ENCODE results near the gene IGF2R.
"Not testable (repeated sequence)": the region's sequence is repeated elsewhere in the genome, so short reads cannot be mapped to it uniquely, and the experiment has no call there.

IGF2R gene

DNA sequence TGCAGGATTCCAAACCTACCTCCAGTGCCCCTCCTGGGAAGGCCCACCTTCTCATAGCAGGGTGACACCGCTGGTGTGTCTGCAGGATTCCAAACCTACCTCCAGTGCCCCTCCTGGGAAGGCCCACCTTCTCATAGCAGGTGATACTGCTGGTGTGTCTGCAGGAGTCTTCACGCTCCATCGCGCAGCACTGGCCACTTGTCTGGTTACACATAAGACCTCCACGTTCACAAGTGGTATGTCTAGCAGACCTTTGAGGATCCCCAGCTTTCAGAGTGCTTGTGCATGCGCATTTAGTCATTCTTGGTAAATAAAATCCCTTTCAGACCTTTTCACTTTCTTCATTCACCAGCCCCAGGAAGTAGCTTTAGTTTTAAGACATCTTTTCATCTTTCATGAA lies 123.3 kb downstream of the IGF2R start:
- Mint-ChIP-seq H3K27ac (peak overlapping the region in 1 of 2 donors; percentile 81), H3K36me3 (ENCODE audit: insufficient read depth) (peaks cover 76% of the 10 kb centered on the region)
- H3K4me1 Mint-ChIP-seq (ENCODE audit: low read depth in 2 of 2); H3K9me3 Mint-ChIP-seq; ATAC-seq (replicated peaks); H3K27me3 Mint-ChIP-seq; H3K4me3 Mint-ChIP-seq; DNase-seq: not testable (repeated sequence)

DNA sequence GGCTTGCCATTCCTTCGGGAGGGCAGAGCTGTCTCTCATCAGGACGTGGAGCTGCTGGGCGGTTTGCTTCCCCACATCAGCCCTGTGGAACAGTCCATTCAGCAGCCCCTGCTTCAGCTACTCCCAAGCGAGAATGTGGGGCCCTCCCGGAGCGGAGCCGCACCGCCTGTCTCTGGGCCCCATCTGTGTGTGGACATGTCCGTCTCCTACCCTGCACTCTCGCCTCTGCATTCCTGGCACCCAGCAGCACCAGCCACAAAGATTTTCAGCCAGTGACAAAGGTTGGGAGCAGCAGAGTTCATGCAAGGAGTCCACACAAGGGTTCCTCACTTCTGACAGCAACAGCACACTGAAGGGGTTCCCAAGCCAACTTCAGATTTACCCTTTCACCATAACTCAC lies 123.7 kb downstream of the IGF2R start:
- Mint-ChIP-seq H3K4me1 (ENCODE audit: low read depth in 2 of 2) (peaks cover 2 to 5% of the 10 kb centered on the region in 2 donors), H3K27ac (peak overlapping the region in 1 of 2 donors; percentile 81), H3K9me3 (no peaks in the 10 kb centered on the region), H3K27me3 (no peaks in the 10 kb centered on the region), H3K36me3 (ENCODE audit: insufficient read depth) (peaks cover 77% of the 10 kb centered on the region), H3K4me3 (no peak overlapping the region)
- ATAC-seq (replicated peaks): no peak
- no peak for DNase-seq

DNA sequence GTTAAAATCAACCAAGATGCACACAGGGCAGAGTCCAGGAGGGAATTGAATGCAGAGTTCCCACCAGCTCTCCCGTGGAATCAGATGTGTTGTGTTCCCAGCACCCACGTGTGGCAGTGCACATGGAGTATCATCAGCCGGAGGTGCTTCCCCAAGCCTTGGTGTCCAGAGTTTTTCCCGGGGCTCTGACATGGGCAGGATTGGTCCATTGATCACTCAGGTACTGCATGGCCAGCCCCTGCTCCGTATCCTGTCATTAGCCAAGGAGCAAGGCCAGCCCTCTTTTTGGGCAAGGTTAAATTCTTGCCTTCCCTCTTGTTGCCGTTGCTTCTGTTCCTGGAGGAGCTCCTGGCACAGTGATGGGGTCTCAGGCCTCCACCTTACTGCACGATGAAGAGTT lies 124.2 kb downstream of the IGF2R start:
- H3K36me3 Mint-ChIP-seq (ENCODE audit: insufficient read depth): peaks cover 78% of the 10 kb centered on the region
- no peak overlapping the region for H3K4me3 Mint-ChIP-seq
- H3K27ac Mint-ChIP-seq: peak overlapping the region in 1 of 2 donors; percentile 12
- ATAC-seq (replicated peaks) (no peak), DNase-seq (no peak)
- H3K4me1 Mint-ChIP-seq (ENCODE audit: low read depth in 2 of 2): peaks cover 3 to 5% of the 10 kb centered on the region in 2 donors
- H3K27me3 Mint-ChIP-seq: no peaks in the 10 kb centered on the region
- no peaks in the 10 kb centered on the region for H3K9me3 Mint-ChIP-seq

DNA sequence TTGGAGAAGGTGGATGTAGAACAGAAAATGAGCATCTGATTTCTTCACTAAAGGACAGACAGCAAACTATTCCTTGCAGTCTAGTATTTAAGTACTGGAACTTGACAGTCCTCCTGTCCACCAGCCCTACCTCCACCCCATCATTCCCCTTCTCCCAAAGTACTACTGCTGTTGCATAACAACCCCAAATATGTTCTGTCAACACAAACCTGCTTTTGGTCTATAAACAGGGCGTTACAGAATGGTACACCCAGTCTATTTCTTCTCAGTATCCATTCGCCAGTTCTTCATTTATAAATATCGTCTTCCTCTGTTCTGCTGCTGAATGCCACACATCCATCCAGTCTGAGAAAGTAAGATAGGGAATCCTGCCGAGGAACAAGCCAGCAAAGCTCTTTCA lies 125.1 kb downstream of the IGF2R start:
- Mint-ChIP-seq H3K9me3 (no peaks in the 10 kb centered on the region), H3K27ac (no peak overlapping the region), H3K36me3 (ENCODE audit: insufficient read depth) (peaks cover 80% of the 10 kb centered on the region), H3K27me3 (no peaks in the 10 kb centered on the region), H3K4me1 (ENCODE audit: low read depth in 2 of 2) (peaks cover 5% of the 10 kb centered on the region in 2 donors), H3K4me3 (no peak overlapping the region)
- no peak for DNase-seq
- ATAC-seq (replicated peaks): no peak

DNA sequence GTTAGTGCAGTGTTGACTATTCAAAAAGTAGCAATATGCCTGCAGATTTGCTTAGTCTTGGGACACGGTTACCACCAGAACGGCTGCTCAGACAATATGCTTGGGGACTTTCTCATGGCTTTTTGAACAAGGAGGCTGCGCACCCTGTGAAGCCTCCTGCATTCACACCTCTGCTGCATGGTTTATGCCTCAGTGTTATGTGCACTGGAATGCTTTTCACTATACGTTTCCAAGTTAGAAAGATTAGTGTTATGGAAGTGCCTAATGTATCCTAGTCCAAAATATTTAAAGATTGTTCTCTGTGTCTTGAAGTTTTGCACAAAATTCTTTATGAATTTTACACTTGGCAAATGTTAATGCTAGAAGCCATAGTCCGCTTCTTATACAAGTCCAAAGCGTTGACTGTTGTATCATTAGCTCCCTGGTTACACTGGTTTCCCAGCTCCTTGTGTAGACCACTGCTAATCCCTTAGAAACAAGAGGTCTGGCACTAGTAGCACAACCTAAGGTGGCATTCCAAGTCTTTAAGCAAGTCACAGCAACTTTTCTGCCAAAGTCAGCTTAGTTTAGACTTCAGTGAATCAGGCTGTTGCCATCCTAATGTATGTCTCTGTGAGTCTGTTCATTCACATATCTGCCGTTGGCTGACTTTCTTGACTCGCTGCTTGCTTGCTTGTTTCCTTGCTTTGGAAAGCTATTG lies 126.4 kb downstream of the IGF2R start:
- H3K27me3 Mint-ChIP-seq: no peaks in the 10 kb centered on the region
- no peak for DNase-seq

DNA sequence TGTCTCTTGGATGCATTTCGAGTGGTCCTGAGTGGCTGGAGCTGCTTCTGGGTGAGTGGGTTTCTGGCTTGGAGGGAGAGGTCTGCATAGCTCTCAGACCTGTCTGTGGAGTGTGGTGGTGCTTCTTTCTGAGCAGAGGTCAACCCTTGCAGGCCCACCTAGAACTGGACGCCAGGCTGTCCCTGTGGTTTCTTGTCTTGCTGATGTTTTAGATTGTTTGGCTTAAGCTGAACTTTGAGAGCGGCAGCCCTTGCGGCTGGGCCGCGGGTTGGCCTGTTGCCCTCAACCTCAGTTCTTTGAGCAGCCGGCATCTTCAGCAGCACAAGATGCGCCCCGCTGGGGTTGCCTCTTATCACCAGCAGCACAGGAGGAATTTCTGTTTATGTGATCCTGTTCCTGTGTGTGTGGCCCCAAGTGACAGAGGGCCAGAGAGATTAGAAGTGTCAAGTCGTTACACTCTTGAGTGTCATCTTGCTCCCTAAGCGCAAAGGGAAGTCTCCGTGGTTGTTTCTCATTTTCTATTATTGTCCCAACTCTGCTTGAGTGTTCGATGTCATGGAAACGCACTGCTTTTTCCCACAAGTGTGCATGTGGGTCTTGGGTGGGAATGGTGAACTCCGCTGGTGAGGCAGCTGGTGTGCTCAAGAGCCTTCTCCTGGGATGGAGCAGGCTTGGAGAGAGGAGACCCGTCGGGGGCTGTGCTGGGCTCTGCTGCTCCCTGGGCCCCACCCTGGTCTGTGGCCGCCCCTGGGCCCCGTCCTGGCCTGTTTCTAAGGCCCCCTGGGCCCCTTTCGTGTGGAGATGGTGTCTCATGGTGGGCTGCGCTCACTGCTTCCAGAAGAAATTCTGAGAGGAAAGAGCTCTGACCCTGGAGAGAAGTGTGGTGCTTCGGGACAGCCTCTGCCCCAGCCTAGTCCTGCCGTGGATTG lies 132.7 kb downstream of the IGF2R start:
- H3K4me1 Mint-ChIP-seq (ENCODE audit: low read depth in 2 of 2): peaks cover 0 to 7% of the 10 kb centered on the region in 2 donors
- no peak overlapping the region for H3K4me3 Mint-ChIP-seq
- H3K27me3 Mint-ChIP-seq: no peaks in the 10 kb centered on the region
- DNase-seq (no peak), ATAC-seq (replicated peaks) (no peak)
- H3K9me3 Mint-ChIP-seq: no peaks in the 10 kb centered on the region
- H3K36me3 Mint-ChIP-seq (ENCODE audit: insufficient read depth): peaks cover 90% of the 10 kb centered on the region
- peak overlapping the region in 1 of 2 donors; percentile 82 for H3K27ac Mint-ChIP-seq

More for the DNA sequence above, 126.4 kb downstream of the IGF2R start:
- H3K4me3 Mint-ChIP-seq: no peak overlapping the region
- H3K4me1 Mint-ChIP-seq (ENCODE audit: low read depth in 2 of 2): peaks cover 5 to 6% of the 10 kb centered on the region in 2 donors
- ATAC-seq (replicated peaks): no peak
- H3K27ac Mint-ChIP-seq: no peak overlapping the region
- H3K9me3 Mint-ChIP-seq: no peaks in the 10 kb centered on the region
- H3K36me3 Mint-ChIP-seq (ENCODE audit: insufficient read depth): peaks cover 80% of the 10 kb centered on the region

DNA sequence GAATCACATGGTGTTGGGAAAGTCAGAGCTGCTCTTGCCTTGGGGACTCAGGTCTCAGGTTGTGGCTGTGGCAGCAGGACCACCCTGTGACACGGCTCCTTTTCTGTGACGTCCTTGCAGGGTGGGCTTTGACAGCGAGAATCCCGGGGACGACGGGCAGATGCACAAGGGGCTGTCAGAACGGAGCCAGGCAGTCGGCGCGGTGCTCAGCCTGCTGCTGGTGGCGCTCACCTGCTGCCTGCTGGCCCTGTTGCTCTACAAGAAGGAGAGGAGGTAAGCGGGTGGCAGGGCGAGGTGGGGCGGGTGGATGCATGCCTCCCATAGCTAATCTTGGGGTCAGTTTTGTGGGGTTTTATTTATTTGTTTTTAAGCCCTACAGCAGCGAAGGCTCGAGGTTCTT lies 133.5 kb downstream of the IGF2R start:
- no peak for DNase-seq
- ATAC-seq (replicated peaks): no peak
- Mint-ChIP-seq H3K27me3 (no peaks in the 10 kb centered on the region), H3K9me3 (no peaks in the 10 kb centered on the region), H3K4me3 (no peak overlapping the region), H3K4me1 (ENCODE audit: low read depth in 2 of 2) (peaks cover 0 to 7% of the 10 kb centered on the region in 2 donors), H3K27ac (peak overlapping the region in 1 of 2 donors; percentile 70), H3K36me3 (ENCODE audit: insufficient read depth) (peaks cover 86% of the 10 kb centered on the region)

DNA sequence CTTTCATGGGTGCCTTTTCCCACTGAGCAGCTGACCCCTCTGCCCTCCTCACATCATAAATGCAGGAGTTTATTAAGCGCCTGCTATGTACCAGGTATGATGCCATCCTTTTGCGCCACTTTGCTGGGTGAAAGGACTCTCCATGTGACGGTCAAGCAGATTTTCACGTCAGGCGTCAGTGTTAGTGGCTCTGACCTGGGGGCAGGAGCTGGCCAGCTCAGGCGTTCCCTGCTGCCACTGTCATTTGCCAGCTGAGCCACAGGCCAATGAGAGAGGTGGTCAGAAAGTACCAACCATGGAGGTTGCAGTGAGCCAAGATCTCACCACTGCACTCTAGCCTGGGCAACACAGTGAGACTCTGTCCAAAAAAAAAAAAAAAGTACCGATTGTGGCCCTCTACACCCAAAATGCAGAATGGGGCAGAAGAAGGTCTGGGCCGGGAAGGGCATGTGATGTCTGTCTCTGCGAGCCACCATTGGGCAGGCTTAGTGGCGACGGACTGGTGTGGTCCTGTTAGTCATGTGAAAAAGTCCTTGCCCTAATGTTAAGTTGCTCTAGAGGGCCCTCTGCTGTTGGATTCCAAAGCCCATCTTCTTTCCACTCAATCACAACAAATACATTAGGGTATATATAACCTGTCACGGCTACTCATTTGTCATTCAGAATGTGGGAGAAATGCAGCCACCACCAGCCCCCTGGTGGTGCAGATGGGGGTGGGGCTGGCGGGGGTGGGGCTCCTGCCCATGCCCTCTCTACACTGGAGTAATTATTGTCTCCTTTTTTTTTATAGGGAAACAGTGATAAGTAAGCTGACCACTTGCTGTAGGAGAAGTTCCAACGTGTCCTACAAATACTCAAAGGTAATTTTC lies 134.3 kb downstream of the IGF2R start:
- Mint-ChIP-seq H3K4me1 (ENCODE audit: low read depth in 2 of 2) (peaks cover 3 to 6% of the 10 kb centered on the region in 2 donors), H3K27me3 (no peaks in the 10 kb centered on the region), H3K4me3 (no peak overlapping the region), H3K27ac (peak overlapping the region in 1 of 2 donors; percentile 70), H3K36me3 (ENCODE audit: insufficient read depth) (peaks cover 78% of the 10 kb centered on the region), H3K9me3 (no peaks in the 10 kb centered on the region)
- ATAC-seq (replicated peaks) (no peak), DNase-seq (no peak)

DNA sequence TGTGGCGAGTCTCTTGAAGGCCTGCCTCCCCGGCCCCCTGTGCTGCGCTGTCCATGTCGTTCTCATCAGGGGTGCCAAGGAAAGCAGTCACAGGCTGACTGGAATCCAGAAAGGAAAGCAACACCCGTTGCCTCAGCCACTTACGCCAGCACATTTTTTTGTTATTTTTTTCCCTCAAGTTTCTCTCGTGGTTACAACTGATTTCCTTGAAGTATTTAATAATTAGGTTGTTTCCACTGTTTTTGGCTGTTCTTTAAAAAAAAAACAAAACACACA lies 134.9 kb downstream of the IGF2R start:
- H3K4me1 Mint-ChIP-seq (ENCODE audit: low read depth in 2 of 2): peaks cover 7 to 8% of the 10 kb centered on the region in 2 donors
- no peak overlapping the region for H3K4me3 Mint-ChIP-seq
- DNase-seq (no peak), ATAC-seq (replicated peaks) (no peak)
- peak overlapping the region in 1 of 2 donors; percentile 44 for H3K27ac Mint-ChIP-seq
- no peaks in the 10 kb centered on the region for H3K9me3 Mint-ChIP-seq
- no peaks in the 10 kb centered on the region for H3K27me3 Mint-ChIP-seq
- H3K36me3 Mint-ChIP-seq (ENCODE audit: insufficient read depth): peaks cover 73% of the 10 kb centered on the region

DNA sequence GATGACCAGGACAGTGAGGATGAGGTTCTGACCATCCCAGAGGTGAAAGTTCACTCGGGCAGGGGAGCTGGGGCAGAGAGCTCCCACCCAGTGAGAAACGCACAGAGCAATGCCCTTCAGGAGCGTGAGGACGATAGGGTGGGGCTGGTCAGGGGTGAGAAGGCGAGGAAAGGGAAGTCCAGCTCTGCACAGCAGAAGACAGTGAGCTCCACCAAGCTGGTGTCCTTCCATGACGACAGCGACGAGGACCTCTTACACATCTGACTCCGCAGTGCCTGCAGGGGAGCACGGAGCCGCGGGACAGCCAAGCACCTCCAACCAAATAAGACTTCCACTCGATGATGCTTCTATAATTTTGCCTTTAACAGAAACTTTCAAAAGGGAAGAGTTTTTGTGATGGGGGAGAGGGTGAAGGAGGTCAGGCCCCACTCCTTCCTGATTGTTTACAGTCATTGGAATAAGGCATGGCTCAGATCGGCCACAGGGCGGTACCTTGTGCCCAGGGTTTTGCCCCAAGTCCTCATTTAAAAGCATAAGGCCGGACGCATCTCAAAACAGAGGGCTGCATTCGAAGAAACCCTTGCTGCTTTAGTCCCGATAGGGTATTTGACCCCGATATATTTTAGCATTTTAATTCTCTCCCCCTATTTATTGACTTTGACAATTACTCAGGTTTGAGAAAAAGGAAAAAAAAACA lies 136.1 kb downstream of the IGF2R start:
- Mint-ChIP-seq H3K36me3 (ENCODE audit: insufficient read depth) (peaks cover 65% of the 10 kb centered on the region), H3K27ac (peak overlapping the region; percentile 44 to 60), H3K4me3 (no peak overlapping the region), H3K27me3 (no peaks in the 10 kb centered on the region), H3K9me3 (no peaks in the 10 kb centered on the region), H3K4me1 (ENCODE audit: low read depth in 2 of 2) (peaks cover 10 to 14% of the 10 kb centered on the region in 2 donors)
- no peak for DNase-seq
- no peak for ATAC-seq (replicated peaks)

DNA sequence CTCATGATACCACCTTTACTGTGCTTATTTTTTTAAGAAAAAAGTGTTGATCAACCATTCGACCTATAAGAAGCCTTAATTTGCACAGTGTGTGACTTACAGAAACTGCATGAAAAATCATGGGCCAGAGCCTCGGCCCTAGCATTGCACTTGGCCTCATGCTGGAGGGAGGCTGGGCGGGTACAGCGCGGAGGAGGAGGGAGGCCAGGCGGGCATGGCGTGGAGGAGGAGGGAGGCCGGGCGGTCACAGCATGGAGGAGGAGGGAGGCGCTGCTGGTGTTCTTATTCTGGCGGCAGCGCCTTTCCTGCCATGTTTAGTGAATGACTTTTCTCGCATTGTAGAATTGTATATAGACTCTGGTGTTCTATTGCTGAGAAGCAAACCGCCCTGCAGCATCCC lies 137.1 kb downstream of the IGF2R start:
- no peak for ATAC-seq (replicated peaks)
- Mint-ChIP-seq H3K9me3 (no peaks in the 10 kb centered on the region), H3K27me3 (no peaks in the 10 kb centered on the region), H3K36me3 (ENCODE audit: insufficient read depth) (peaks cover 62% of the 10 kb centered on the region), H3K4me1 (ENCODE audit: low read depth in 2 of 2) (peaks cover 14 to 20% of the 10 kb centered on the region in 2 donors), H3K27ac (no peak overlapping the region), H3K4me3 (no peak overlapping the region)
- no peak for DNase-seq

DNA sequence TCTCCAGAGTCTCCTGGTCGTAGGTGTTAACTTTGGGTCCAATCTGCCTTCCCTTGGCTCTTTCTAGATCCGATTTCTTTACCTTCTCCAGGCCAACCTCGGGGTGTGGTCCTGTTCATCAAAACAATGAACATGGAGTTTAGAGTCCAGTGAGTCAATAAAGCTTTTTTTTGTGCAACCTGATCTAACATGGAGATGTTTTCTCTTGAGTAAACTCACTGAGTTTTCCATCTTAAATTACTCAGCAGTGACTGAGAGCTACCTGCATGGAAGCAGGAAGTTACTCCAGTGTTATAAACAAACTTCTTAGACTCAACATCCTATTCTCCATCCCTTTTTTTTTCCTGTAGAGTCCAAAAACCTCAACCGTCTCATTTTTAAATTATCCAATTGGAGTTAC lies 137.8 kb downstream of the IGF2R start:
- peaks cover 12 to 20% of the 10 kb centered on the region in 2 donors for H3K4me1 Mint-ChIP-seq (ENCODE audit: low read depth in 2 of 2)
- H3K4me3 Mint-ChIP-seq: no peak overlapping the region
- H3K27ac Mint-ChIP-seq: no peak overlapping the region
- no peaks in the 10 kb centered on the region for H3K27me3 Mint-ChIP-seq
- H3K36me3 Mint-ChIP-seq (ENCODE audit: insufficient read depth): peaks cover 57% of the 10 kb centered on the region
- no peak for DNase-seq
- ATAC-seq (replicated peaks): no peak
- no peaks in the 10 kb centered on the region for H3K9me3 Mint-ChIP-seq

DNA sequence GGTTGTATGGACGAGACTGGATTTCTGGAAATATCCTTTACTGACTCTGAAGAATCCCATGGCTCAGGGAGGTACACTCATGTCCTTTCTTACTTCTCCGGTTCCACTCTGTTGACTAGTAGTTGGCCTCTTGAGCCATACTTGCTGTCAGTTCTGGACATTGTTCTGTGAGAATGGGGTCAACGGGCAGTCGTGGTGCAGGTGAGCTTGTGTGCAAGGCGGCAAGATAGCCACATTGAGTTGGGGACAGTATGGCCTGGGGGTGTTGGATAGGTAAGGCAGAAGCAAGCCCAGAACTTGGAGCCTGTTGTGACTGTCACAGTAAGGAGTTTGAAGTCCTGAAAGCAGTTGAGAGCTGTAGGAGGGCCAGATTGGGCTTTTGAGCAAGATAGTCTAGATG lies 139.2 kb downstream of the IGF2R start:
- Mint-ChIP-seq H3K9me3 (no peaks in the 10 kb centered on the region), H3K36me3 (ENCODE audit: insufficient read depth) (peaks cover 51% of the 10 kb centered on the region), H3K27ac (peak overlapping the region in 1 of 2 donors; percentile 32), H3K27me3 (no peaks in the 10 kb centered on the region), H3K4me3 (no peak overlapping the region), H3K4me1 (ENCODE audit: low read depth in 2 of 2) (peaks cover 12 to 20% of the 10 kb centered on the region in 2 donors)
- ATAC-seq (replicated peaks): no peak
- no peak for DNase-seq

Data from effector memory CD8-positive, alpha-beta T cell (primary cell).